ENCODE results near the gene THAP7.

Gene THAP7

GRCh38 chr22:20981787-20982562, 19.9 kb downstream of the THAP7 start, which contains the start of gene LZTR1:
LZTR1 (plus strand) TSS chr22:20982297; CDS start chr22:20982372, 75 bp downstream.
- H3K27ac ChIP-seq: peak within 1 kb of the TSS; percentile 85
- TF ChIP-seq, protein P1, sequence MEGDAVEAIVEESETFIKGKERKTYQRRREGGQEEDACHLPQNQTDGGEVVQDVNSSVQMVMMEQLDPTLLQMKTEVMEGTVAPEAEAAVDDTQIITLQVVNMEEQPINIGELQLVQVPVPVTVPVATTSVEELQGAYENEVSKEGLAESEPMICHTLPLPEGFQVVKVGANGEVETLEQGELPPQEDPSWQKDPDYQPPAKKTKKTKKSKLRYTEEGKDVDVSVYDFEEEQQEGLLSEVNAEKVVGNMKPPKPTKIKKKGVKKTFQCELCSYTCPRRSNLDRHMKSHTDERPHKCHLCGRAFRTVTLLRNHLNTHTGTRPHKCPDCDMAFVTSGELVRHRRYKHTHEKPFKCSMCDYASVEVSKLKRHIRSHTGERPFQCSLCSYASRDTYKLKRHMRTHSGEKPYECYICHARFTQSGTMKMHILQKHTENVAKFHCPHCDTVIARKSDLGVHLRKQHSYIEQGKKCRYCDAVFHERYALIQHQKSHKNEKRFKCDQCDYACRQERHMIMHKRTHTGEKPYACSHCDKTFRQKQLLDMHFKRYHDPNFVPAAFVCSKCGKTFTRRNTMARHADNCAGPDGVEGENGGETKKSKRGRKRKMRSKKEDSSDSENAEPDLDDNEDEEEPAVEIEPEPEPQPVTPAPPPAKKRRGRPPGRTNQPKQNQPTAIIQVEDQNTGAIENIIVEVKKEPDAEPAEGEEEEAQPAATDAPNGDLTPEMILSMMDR (IDR thresholded peaks at IDR 0.05): peak; percentile 55
- no peak for TF ChIP-seq ZFX (IDR thresholded peaks at IDR 0.05; ENCODE audit: borderline replicate concordance)

DNA sequence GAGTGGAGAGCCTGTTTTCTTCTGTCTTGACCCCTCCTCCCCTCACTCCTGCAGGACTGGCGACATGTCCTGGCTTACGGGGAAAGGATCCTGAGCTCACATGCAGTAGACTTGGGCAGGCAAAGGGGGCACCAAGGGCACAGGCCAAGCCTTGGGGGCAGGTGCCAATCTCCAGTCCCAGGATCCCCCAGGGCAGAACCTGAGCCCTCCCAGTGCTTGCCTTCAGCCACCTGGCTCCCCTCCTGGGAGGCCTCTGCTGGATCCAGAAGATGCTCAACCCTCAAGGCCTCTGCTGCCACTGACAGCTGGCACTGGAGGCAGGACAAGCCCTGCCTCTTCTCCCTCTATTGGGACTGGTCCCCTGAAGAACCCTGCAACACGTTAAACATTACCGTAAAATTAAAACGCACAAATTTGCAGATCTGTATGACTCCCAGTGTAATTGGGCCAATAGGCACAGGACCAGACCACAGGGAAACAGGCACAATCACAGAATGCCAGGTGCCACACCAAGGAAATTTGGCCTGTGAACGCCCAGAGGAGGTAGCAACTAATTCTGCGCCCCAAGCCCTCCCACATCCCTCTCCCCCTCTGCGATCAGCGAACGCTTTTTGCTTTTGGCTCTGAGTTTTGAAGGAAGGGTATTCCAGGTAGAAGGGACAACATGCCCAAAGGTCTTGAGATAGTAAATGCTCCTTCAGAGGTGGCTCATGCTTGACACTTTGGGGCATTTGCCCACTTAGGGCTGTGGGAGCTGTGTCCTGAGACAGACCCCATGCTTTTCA, 20.8 kb downstream of the THAP7 start:
- TF ChIP-seq, protein P1 (IDR thresholded peaks at IDR 0.05): no peak
- no peak for TF ChIP-seq ZFX (IDR thresholded peaks at IDR 0.05; ENCODE audit: borderline replicate concordance)
- H3K27ac ChIP-seq: peak overlapping the region; percentile 85

- TF ChIP-seq ZFX (IDR thresholded peaks at IDR 0.05; ENCODE audit: borderline replicate concordance): no peak
- TF ChIP-seq, protein P1 (IDR thresholded peaks at IDR 0.05): no peak
- peak overlapping the region; percentile 85 for H3K27ac ChIP-seq
These were observed 21.4 kb downstream of the THAP7 start for GRCh38 chr22:20980523-20980922.

GRCh38 chr22:20979940-20980453, 21.9 kb downstream of the THAP7 start:
- H3K27ac ChIP-seq: peak overlapping the region; percentile 85
- TF ChIP-seq, protein P1 (IDR thresholded peaks at IDR 0.05): no peak
- no peak for TF ChIP-seq ZFX (IDR thresholded peaks at IDR 0.05; ENCODE audit: borderline replicate concordance)

- H3K27ac ChIP-seq: peak overlapping the region; percentile 85
- TF ChIP-seq, protein P1 (IDR thresholded peaks at IDR 0.05): no peak
- no peak for TF ChIP-seq ZFX (IDR thresholded peaks at IDR 0.05; ENCODE audit: borderline replicate concordance)
These were observed 22.6 kb downstream of the THAP7 start for GRCh38 chr22:20979243-20979809.

DNA sequence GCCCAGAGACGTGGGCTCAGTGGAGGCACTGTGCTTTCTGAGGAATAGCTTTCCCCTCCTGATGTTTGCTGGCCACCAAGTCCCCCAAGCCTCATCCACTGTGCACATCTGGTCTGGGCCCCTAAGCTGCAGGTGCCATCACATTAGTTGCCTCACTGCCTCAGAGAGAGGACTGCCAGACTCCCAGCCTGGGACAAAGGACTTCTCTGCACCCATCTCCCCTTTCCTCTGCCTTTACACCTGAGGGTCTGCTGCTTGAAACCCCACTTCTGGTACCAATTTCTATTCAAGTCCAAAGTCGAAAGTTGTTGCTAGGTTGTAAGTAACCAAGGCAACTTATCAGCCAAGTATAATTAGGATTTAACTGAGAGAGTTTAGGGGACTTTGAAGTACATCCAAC, 23.5 kb downstream of the THAP7 start:
- peak overlapping the region; percentile 85; the same call in 1 of the 2 replicates for H3K27ac ChIP-seq
- TF ChIP-seq, protein P1 (IDR thresholded peaks at IDR 0.05): no peak
- no peak for TF ChIP-seq ZFX (IDR thresholded peaks at IDR 0.05; ENCODE audit: borderline replicate concordance)
